Measurements from ENCODE around the gene TNFRSF6B.

Gene TNFRSF6B

DNA sequence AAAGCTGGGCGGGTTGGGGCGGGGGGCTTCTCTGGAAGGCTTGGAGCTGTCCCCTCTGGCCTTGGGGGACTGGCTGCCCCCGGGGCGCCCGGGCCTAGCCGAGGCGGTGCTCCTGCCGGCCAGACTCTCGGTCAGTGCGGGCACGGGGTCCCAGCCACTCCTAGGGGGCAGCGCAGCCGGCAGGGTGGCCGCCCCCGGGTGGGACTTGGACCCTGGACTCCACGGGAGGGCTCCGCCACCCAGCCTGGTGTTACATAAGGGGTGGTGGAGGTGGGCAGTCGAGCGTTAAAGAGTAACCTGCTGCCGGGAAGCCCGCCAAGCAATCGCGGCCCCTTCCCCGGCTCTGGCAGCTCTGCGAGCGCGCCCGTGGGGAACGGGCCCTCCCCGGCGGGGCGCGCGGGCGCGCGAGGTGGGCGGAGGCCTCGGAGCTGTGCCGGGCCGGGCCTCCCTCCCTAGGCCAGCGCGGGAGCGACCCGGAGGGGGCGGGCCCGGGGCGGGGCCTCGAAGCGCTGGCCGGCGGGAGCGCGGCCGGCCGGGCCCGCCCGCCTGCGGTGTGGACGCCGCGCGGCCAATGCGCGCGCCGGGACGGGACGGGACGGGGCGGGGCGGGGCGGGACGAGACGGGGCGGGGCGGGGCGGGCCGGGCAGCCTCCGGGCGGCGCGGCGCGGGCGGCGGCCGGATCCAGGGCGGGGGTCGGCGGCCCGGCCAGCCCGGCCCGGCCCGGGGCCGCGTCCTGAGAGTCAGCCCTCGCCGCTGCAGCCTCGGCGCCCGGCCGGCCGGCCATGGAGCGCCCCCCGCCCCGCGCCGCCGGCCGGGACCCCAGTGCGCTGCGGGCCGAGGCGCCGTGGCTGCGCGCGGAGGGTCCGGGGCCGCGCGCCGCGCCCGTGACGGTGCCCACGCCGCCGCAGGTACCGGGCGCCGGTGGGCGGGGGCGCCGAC lies 42.9 kb downstream of the TNFRSF6B start, which contains the start of gene SLC2A4RG:
SLC2A4RG (plus strand) TSS at position 647 of the 940 bp plus-strand sequence; CDS start at position 784, 137 bp downstream.
- DNase-seq = peak; percentile 84

GRCh38 chr20:63740070-63740626 lies 43.7 kb downstream of the TNFRSF6B start:
- DNase-seq = peak; percentile 55

DNA sequence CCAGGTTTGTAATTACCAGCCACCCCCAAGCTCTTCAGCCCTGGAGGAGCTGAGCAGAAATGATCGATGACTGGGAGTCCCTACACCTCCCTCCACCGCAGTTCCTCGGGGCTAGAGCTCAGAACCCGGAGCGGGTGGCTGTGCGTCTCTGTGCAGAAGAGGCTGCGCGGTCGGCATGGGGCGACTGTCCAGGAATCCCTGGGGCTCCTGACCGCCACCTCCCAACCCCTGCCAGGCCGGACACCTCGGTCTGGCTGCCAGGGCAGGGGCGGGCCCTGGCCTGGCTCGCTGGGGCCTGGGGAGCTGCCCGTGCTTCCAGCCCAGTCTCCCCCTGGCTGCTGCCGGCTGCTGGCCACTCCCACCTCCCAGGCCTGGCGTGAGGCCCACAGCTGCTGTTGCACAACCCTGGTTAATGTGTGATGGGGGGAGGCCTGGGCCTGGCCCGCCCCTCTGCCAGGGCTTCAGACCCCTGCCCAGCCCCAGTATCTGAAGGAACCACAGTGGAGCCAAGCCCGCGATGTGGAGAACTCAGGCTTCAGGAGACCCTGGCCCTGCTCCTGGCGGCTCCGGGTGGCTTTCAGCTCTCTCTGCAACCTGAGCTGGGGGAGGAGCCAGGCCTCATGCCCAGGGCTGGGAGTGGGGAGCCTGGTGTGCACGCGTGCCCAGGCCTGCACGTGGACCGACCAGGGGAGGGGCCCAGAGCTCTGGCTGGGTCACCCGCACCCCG lies 44.3 kb downstream of the TNFRSF6B start:
- peak; percentile 88 for DNase-seq

GRCh38 chr20:63741354-63741675 lies 44.9 kb downstream of the TNFRSF6B start:
- DNase-seq = no peak

DNA sequence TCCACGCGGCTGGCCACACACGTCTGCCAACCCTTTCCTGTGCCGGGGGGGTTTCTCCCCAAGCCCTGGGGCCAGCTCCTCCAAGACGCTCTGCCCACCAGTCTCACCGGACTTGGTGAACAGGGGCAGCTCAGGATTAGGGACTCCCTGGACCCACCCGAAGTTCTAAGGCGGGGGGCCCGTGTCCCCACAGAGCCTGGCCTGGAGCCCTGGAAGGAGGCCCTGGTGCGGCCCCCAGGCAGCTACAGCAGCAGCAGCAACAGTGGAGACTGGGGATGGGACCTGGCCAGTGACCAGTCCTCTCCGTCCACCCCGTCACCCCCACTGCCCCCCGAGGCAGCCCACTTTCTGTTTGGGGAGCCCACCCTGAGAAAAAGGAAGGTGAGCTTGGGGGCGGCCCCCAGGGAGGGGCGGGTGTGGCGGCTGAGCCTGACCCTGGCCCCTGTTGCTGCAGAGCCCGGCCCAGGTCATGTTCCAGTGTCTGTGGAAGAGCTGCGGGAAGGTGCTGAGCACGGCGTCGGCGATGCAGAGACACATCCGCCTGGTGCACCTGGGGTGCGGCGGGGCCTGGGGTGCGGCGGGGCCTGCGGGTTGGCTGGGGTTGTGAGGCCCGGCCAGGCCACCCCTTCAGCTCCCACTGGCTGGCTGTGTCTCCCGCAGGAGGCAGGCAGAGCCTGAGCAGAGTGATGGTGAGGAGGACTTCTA lies 45.4 kb downstream of the TNFRSF6B start:
- no peak for DNase-seq

- DNase-seq = no peak
Measured at GRCh38 chr20:63742381-63743024, 46.1 kb downstream of the TNFRSF6B start.

- no peak for DNase-seq
Measured at GRCh38 chr20:63743210-63743970, 46.9 kb downstream of the TNFRSF6B start.

GRCh38 chr20:63744158-63744557 lies 47.7 kb downstream of the TNFRSF6B start:
- DNase-seq = no peak

- no peak for DNase-seq
Measured at GRCh38 chr20:63744574-63745423, 48.3 kb downstream of the TNFRSF6B start.

DNA sequence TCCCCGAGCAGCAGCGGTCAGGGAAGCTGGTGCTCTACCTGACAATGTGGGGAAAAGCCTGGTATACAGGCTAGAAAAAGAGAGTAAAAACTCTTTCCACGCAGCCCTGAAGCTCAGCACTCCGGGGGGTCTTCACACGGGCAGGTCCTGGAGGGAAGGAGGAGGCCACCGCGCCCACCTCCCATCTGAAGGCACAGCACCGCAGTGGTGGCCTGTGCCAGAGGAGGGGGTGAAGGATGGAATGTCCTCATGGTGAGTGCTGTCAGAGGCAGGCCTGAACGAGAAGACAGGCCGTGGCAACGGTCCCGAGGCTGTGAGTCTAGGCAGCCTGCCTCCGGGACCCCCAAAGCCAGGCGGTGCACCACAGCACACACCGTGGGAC lies 49.0 kb downstream of the TNFRSF6B start:
- DNase-seq = no peak

- no peak for DNase-seq
Measured at GRCh38 chr20:63745961-63746731, 49.7 kb downstream of the TNFRSF6B start.

- no peak for DNase-seq
Measured at GRCh38 chr20:63746751-63747315, 50.4 kb downstream of the TNFRSF6B start.

DNA sequence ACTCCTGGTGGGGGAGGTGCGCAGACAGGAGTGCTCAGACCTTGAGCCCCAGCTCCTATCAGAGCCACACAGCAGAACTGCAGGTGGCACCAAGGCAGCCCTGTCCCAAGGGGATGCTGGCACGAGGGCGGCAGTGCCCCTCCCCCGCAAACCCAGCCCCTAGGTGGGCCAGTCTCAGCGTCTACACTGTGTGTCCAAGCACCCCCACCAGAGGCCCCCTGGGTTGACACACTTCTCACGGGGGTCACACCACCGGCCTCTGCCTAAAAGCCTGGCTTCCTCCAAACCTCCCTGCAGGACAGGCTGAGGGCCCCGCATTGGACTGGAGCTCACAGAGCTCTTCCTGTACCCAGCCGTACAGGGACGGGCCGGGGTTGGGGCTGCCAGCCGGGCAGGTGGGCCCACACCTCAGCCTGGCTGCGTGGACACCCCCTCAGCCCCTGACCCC lies 51.2 kb downstream of the TNFRSF6B start:
- no peak for DNase-seq

All from NCI-H82 (cell line).